Keratinocyte (primary cell): ENCODE measurements around the gene GALNT13.

Source experiments
- CTCF ChIP-seq, 3 experiments: IDR thresholded peaks in 1 of 3; conservative IDR thresholded peaks in 1 of 3; optimal IDR thresholded peaks in 1 of 3; 2 replicates in 2 of 3; 3 replicates in 1 of 3; pipeline versions ENCODE3 to v1.5.1; 2011; ENCODE audit warnings: low read length in 3 of 3, mild to moderate bottlenecking in 3 of 3, moderate library complexity in 2 of 3, control low read depth in 1 of 3, inconsistent platforms in 1 of 3; ENCODE audit not compliant: insufficient read depth in 2 of 3; ENCODE audit errors: extremely low read depth in 1 of 3
- EZH2 ChIP-seq: IDR thresholded peaks from one replicate; pipeline ENCODE4 v1.6.1; 2012; ENCODE audit warnings: inconsistent platforms, mild to moderate bottlenecking, low read length, moderate library complexity

GRCh38 chr2:154336201-154336600 lies 464.5 kb downstream of the GALNT13 start:
- no peak for TF ChIP-seq CTCF (optimal IDR thresholded peaks at IDR 0.05 in 1 of 3, IDR thresholded peaks at IDR 0.05 in 1 of 3, conservative IDR thresholded peaks at IDR 0.05 in 1 of 3; ENCODE audit: extremely low read depth in 1 of 3, insufficient read depth in 2 of 3, low read length in 3 of 3)
- no peak for TF ChIP-seq EZH2
